Measurements from ENCODE around the gene ZNF536. TPM values are rescaled to one million over a fixed set of nuclear protein-coding genes. Genes with fewer than 3 reads are reported as not detected.

The ZNF536 gene
- total RNA-seq, 4 donors from 2014 or later: 4.3 to 7.6 (median 5.5) TPM

- Histone ChIP-seq H3K4me1 (no peaks in the 10 kb centered on the region), H3K27ac (no peak overlapping the region), H3K9me3 (no peaks in the 10 kb centered on the region), H3K4me3 (no peak overlapping the region), H3K27me3 (peaks cover 4% of the 10 kb centered on the region), H3K36me3 (no peaks in the 10 kb centered on the region)
- WGBS, 2 donors (ENCODE audit: low coverage in 1 of 2): 70 to 93% methylated on average over 5 to 8 of the region's 8 CpGs
- no peak for TF ChIP-seq POLR2A (IDR thresholded peaks at IDR 0.05)
- no peak for TF ChIP-seq CTCF (IDR thresholded peaks at IDR 0.05)
- no peak for TF ChIP-seq POLR2AphosphoS5 (IDR thresholded peaks at IDR 0.05)
- no peak for TF ChIP-seq EP300 (IDR thresholded peaks at IDR 0.05)
- ATAC-seq: no peak
Observed at GRCh38 chr19:30528919-30529318, 156.7 kb downstream of the ZNF536 start.

- no peaks in the 10 kb centered on the region for H3K27me3 ChIP-seq
- no peak overlapping the region for H3K4me3 ChIP-seq
- no peak overlapping the region for H3K27ac ChIP-seq
- H3K36me3 ChIP-seq: no peaks in the 10 kb centered on the region
- no peaks in the 10 kb centered on the region for H3K9me3 ChIP-seq
- WGBS, 2 donors (ENCODE audit: low coverage in 1 of 2): 75 to 83% methylated on average over 1 of the region's 3 CpGs
- ATAC-seq: no peak
- TF ChIP-seq POLR2A (IDR thresholded peaks at IDR 0.05) (no peak), EP300 (IDR thresholded peaks at IDR 0.05) (no peak), CTCF (IDR thresholded peaks at IDR 0.05) (no peak), POLR2AphosphoS5 (IDR thresholded peaks at IDR 0.05) (no peak)
- H3K4me1 ChIP-seq: no peaks in the 10 kb centered on the region
Observed at GRCh38 chr19:30529876-30530275, 157.7 kb downstream of the ZNF536 start.

GRCh38 chr19:30530751-30531150 lies 158.6 kb downstream of the ZNF536 start:
- no peaks in the 10 kb centered on the region for H3K27me3 ChIP-seq
- TF ChIP-seq CTCF (IDR thresholded peaks at IDR 0.05) (no peak), EP300 (IDR thresholded peaks at IDR 0.05) (no peak), POLR2AphosphoS5 (IDR thresholded peaks at IDR 0.05) (no peak), POLR2A (IDR thresholded peaks at IDR 0.05) (no peak)
- H3K4me1 ChIP-seq: no peaks in the 10 kb centered on the region
- 49 to 100% methylated on average over 1 to 6 of the region's 6 CpGs for WGBS, 2 donors (ENCODE audit: low coverage in 1 of 2)
- H3K36me3 ChIP-seq: no peaks in the 10 kb centered on the region
- H3K9me3 ChIP-seq: no peaks in the 10 kb centered on the region
- no peak overlapping the region for H3K4me3 ChIP-seq
- no peak overlapping the region for H3K27ac ChIP-seq
- no peak for ATAC-seq

GRCh38 chr19:30535011-30535410 lies 162.8 kb downstream of the ZNF536 start:
- TF ChIP-seq CTCF (IDR thresholded peaks at IDR 0.05) (no peak), EP300 (IDR thresholded peaks at IDR 0.05) (no peak), POLR2AphosphoS5 (IDR thresholded peaks at IDR 0.05) (no peak)

GRCh38 chr19:30536975-30537374 lies 164.8 kb downstream of the ZNF536 start:
- TF ChIP-seq POLR2A (IDR thresholded peaks at IDR 0.05) (no peak), EP300 (IDR thresholded peaks at IDR 0.05) (no peak), CTCF (IDR thresholded peaks at IDR 0.05) (no peak), POLR2AphosphoS5 (IDR thresholded peaks at IDR 0.05) (no peak)
- WGBS, 2 donors (ENCODE audit: low coverage in 1 of 2): 83 to 85% methylated on average over 2 of the region's 7 CpGs

More at GRCh38 chr19:30535011-30535410, 162.8 kb downstream of the ZNF536 start:
- no peak overlapping the region for H3K27ac ChIP-seq
- H3K4me3 ChIP-seq: no peak overlapping the region
- H3K4me1 ChIP-seq: no peaks in the 10 kb centered on the region
- no peaks in the 10 kb centered on the region for H3K36me3 ChIP-seq
- no peaks in the 10 kb centered on the region for H3K9me3 ChIP-seq
- H3K27me3 ChIP-seq: peaks cover 14% of the 10 kb centered on the region
- no peak for ATAC-seq
- 71 to 83% methylated on average over 1 to 4 of the region's 9 CpGs for WGBS, 2 donors (ENCODE audit: low coverage in 1 of 2)

More at GRCh38 chr19:30536975-30537374, 164.8 kb downstream of the ZNF536 start:
- Histone ChIP-seq H3K4me3 (no peak overlapping the region), H3K9me3 (no peaks in the 10 kb centered on the region), H3K27me3 (peaks cover 19% of the 10 kb centered on the region), H3K27ac (no peak overlapping the region), H3K4me1 (no peaks in the 10 kb centered on the region), H3K36me3 (no peaks in the 10 kb centered on the region)
- no peak for ATAC-seq
